GM21619 (cell line): ENCODE measurements around the gene ZBP1.

Experiments
- ATAC-seq: cut with Tn5 transposase; IDR thresholded peaks from one replicate; pipeline ENCODE4 v1.9.1; 2021; ENCODE audit not compliant: unreplicated experiment

ZBP1 gene

GRCh38 chr20:57601737-57602136 is 18.5 kb downstream of the ZBP1 start:
- no peak for ATAC-seq

DNA sequence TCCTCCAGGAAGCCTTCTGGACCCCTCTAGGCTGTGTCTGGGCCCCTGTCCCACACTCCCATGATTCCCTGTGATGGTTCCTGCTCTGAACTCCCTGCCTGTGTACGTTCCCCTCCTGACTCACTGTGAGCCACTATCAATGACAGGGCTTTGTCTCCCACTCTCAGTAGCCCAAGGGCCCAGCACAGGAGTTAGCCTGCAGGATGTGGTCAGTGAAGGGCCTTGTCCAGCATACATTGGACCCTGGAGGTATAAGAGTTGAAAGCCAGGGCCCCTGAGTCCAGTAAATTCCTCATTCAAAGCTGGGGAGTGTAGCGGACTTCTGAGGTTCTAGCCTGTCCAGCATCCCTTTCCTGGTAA is 19.0 kb downstream of the ZBP1 start:
- ATAC-seq, result no peak

DNA sequence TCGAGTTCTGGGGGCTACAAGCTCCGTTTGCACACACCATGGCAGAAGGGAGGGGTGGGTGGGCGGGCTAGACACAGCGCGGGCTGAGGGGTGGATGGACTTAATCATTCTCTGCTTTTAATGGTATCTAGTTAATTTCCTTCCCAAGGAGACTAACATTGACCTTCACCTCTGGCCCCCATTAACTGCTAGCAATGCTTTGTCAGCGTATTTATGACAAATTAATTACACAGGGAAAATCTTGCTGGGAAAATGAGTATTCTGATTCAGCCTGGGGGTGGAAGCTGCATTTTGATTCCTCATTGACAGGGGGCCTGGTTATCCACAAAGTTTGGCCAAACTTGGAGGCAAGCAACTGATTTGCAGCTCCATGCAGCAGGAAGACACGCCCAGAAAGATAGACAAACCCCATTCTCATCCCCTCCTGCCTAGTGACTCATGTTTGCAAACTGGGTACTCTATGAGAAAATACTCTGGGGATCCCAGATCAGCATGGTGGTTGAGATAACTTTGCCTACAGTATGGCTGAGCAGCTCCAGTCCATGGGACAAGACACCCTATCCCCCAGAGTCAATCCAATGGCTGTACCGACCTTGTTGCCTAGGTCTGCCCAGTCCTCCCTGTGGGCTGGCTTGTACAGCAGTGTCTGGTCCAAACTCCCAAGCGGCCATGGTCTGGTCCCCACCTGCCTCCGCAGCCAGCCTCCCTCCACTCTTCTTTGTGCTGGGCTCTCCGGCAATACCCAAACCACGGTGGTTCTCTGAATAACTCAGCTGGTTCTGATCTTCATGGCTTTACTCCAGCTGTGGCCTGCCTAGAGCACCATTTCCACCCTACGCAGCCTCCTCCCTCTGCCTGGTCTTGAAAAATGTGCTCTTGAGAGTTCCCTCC is 19.7 kb downstream of the ZBP1 start:
- no peak for ATAC-seq

GRCh38 chr20:57598491-57598890 is 21.7 kb downstream of the ZBP1 start:
- ATAC-seq, result no peak

DNA sequence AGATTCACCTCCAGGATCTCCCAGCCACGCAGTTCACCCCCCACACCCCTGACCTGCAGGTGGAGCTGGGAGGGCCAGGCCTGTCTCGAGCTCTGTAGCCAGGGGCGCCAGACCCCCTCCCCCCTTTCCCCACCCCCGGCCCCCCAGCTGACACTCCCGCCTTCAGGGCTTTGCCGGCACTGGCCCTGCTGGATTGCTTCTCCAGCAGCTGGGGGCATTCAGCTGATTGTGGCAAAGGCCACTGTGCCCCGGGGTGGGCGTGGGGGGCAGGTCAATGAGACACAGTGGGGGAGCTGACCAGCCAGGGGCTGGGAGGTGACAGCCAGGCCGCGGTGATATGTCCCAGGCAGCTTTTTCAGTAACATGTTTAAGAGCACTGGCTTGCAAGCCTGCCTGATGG is 22.2 kb downstream of the ZBP1 start:
- no peak for ATAC-seq

DNA sequence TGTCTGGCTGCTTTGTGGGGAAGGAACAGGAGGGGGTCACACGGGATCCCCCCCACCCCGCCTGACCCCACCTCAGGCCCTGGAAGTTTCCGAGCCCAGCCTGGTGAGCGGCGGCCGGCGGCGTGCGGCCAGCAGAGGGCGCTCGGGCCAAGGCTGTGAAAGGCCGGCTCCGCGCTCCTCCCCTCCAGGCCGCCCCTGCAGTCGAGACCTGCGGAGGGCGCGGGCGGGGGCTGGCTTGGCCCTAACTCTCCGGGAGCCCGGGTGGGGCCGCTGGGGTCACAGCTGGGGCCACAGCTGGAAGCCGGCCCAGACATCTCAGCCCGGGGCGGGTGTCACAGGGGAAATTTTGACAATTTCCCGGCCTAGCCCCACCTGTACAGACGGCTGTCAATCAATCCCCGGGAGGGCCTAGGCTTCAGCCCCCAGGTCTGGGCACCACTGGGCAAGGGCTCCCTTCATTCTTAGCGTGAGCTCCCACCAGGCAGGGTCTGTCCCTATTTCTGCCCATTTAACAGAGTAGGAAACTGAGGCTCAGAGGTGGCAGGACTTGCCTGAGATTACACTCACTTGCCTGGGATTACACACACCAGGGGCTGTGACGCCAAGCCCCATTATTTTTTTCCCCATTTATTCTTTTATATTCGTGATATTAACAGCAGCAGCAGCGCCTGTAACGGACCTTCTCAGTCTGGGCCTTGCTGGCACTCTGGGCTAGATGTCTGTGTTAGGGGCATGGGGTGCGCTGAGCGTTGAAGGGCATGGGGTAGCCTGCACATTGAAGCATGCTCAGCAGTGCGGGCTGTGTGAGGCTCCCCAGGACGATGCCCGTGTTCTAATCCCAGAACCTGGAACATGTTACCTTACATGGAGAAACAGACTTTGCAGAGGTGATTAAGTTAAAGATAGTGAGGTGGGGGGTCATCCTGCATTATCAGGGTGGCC is 23.0 kb downstream of the ZBP1 start:
- no peak for ATAC-seq

DNA sequence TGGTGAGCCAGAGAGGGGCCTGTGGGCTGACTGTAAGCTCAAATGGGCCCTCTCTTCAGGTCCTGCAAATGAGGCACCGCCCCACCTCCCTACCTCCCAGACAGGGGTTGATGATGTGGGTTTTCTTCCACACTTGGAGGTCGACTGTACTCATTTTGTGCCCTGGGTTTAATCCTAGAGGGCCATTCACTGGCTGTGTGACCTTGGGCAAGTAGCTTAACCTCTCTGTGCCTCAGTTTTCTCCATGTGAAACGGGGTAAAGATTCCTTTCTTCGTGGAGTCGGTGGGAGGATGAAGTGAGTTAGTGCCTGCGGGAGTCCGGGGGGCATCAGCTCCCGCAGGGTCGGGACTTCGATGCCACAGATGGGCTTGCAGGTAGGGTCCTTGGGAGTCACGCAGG is 23.9 kb downstream of the ZBP1 start:
- no peak for ATAC-seq

- no peak for ATAC-seq
Measured at GRCh38 chr20:57595041-57596030, 24.9 kb downstream of the ZBP1 start.

DNA sequence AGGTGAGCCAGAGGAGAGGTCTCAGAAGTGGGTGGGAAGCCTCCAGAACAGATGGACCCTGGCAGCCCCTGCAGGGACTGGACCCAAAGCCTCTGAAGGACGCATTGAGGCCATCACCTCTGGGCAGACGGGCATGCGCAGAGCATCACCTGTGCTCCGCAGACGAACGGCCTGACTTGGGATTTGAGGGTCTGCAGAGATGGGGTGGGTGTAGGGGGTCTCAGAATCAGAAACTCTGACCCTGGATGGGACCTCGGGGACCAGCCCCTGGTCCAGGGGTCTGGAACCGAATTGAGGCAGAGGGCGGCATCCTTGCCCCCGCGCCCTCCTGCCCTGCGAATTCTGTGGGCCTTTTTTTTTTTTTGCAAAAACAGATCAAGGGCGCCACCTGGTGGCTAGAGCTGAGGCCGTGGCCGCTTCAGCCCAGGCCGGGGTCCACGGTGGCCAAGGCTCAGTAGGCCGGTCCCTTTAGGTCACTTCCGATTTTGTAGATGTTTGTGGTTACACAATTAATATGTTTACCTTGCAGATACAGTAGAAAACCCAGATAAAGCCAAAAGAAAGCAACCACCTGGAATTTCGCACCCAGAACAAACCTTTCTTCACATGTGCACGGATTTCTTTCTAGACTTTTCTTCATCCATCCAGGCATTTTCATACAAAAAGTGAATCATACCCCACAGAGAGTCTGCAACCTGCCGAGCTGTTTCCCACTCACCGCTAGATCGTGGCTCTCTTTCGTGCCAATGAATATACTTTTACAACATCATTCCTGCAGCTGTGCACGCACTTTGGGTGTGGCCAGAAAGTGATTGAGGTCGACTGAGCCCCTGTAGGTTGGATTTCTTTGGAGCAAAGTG is 25.9 kb downstream of the ZBP1 start:
- ATAC-seq, result no peak

GRCh38 chr20:57593134-57593886 is 26.9 kb downstream of the ZBP1 start:
- no peak for ATAC-seq

- ATAC-seq, result no peak
Measured at GRCh38 chr20:57592263-57593092, 27.7 kb downstream of the ZBP1 start.

DNA sequence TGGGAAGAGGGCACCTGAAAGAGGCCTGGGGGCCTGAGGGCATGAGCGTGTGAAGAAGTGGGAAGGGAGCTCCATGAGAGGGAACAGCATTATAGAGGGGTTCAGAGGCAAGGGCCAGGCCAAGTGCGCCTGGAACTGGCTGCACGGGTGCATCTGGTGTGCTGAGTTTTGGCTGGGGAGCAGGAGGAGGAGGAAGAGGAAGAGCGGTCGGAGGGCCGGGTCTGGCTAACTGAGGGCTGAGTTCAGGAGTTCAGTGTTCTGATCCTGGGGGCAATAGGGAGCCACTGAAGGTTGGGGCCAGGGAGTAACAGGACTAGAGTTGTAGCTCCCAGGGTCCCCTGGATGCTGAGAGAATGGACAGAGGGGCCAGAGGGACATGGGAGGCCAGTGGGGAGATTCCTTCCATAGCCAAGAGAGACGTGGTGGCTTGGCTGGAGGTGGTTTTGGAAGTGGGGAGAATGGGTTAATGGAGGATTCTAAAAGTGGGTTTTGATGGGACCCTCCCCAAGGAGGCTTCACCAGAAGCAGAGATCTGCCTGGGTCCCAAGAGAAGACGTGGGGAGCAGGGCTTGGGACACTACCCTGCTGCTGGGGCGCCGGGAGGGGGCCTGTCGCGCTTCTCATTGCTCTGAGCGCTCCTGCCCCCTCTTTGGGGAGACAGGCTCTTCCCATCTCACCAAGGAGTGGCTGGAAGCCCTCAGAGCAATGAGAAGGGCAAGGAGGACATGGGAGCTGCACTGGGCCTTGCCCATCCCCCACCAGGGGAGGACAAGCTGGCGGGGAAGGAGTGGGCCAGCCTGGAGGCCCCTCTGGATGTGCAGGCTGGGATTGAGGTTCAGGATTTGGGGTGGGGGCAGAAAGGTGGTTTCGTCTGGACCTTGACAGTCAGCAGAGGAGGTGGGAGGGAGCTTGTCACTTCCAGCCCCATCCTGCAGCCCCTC is 28.7 kb downstream of the ZBP1 start:
- no peak for ATAC-seq

- no peak for ATAC-seq
Measured at GRCh38 chr20:57590485-57591288, 29.5 kb downstream of the ZBP1 start.

DNA sequence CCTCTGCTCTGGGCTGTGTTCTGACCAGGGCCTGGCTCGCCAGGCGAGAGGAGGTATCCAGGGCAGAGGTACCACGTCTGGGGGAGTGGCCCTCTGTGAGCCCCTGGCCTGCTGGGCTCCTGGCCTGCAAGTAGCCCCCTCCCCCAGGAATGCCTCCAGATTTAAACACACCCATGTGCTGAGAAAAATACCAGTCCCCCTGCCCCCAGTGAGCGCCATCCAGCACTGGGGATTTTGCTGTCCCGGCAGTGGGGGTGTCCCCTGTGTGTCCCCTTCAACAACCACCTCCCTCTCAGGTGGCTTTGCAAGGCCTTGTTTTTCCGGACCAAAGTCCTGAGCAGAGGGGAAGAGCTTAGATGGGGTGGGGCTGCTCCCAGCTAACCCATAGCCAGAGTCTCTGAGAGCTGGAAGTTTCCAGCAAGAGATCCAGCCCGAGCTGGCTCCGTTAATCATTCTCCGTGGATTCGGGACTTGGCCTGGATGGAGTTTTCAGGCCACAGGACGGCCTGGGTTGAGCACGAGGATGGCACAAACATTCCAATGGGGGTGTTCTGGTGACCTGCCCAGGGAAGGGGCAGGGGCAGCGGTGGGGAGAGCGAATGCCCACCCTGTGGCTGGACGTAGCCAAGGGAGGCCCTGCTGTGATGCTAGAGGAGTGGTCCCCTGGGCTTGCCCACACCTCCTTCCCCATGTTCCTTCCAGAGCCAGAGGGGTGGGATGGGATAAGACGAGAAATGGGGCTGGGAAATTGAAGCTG is 30.3 kb downstream of the ZBP1 start:
- ATAC-seq, result no peak

DNA sequence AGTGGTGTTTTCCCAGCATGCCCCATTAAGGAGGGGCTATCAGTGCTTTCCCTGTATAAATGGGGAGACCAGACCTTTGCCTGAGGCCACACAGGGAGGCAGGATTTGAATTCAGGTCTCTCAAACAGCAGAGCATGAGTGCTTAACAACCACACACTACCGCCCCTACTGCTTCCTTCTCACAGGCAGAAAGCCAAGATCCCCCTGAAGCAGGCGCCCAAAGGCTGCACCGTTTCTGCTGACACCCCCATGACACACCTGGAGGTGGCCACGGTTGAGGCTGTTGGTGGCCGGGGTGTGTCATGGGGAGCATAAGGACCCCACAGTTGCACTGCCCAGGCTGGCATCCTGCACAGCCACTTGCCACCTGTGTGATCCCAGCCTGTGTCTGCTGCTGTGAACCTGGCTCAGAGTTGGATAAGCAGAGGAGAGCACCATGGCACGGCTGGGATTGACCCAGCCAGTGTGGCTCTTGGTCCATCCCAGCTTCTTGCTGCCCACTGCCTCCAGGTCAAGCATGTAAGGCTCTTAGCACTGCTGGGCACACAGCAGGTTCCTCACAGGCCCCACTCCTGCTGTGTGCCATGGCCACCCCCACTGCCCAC is 31.0 kb downstream of the ZBP1 start:
- no peak for ATAC-seq
